HepG2 (cell line): ENCODE results near the gene FLAD1. TPM values are rescaled to one million over a fixed set of nuclear protein-coding genes. Genes with fewer than 3 reads are reported as not detected.

ENCODE experiments used
- MLLT10 ChIP-seq: sonication (generic); formaldehyde crosslinking; IDR thresholded peaks from 2 replicates; pipeline ENCODE4 v1.4.0; 2020; ENCODE audit warnings: missing genetic modification reagents
- MTERF4 ChIP-seq: sonication (generic); formaldehyde crosslinking; IDR thresholded peaks from 2 replicates; pipeline ENCODE4 v1.8.0; 2023; ENCODE audit warnings: mild to moderate bottlenecking, missing genetic modification reagents
- MXD3 ChIP-seq: IDR thresholded peaks from 2 replicates; pipeline ENCODE4 v1.6.1; 2016; ENCODE audit warnings: mild to moderate bottlenecking, missing biosample characterization, missing genetic modification reagents
- NCOA1 ChIP-seq: sonication (generic); formaldehyde crosslinking; IDR thresholded peaks from 2 replicates; pipeline ENCODE4 v1.9.0; 2021; ENCODE audit warnings: missing genetic modification reagents
- NR2F2 ChIP-seq: IDR thresholded peaks from 2 replicates; pipeline ENCODE4 v1.6.1; 2012; ENCODE audit warnings: low read depth, inconsistent platforms, borderline replicate concordance
- RARA ChIP-seq: IDR thresholded peaks from 2 replicates; pipeline ENCODE4 v1.6.1; 2016; ENCODE audit warnings: missing genetic modification reagents, missing compliant biosample characterization
- REXO4 ChIP-seq: sonication (generic); formaldehyde crosslinking; IDR thresholded peaks from 2 replicates; pipeline ENCODE4 v1.8.0; 2022; ENCODE audit warnings: missing genetic modification reagents, mild to moderate bottlenecking, borderline replicate concordance
- SAP130 ChIP-seq: IDR thresholded peaks from 2 replicates; pipeline ENCODE4 v1.6.1; 2016; ENCODE audit warnings: low read depth
- SRSF4 ChIP-seq: fragments of 200-400 bp; formaldehyde crosslinking; IDR thresholded peaks from one replicate; pipeline ENCODE4 v1.6.1; 2018; ENCODE audit warnings: mild to moderate bottlenecking, low read depth, low read length, moderate library complexity; ENCODE audit not compliant: poor library complexity, severe bottlenecking
- TBX2 ChIP-seq: sonication (generic); formaldehyde crosslinking; IDR thresholded peaks from 2 replicates; pipeline ENCODE4 v1.5.0; 2020; ENCODE audit warnings: missing genetic modification reagents, mild to moderate bottlenecking, borderline replicate concordance
- XBP1 ChIP-seq: sonication (generic); formaldehyde crosslinking; IDR thresholded peaks from 2 replicates; pipeline ENCODE4 v1.5.0; 2020; ENCODE audit warnings: missing genetic modification reagents
- ZNF225 ChIP-seq: sonication (generic); formaldehyde crosslinking; IDR thresholded peaks from 2 replicates; pipeline ENCODE4 v1.4.0; 2020; ENCODE audit warnings: mild to moderate bottlenecking, missing genetic modification reagents
- ZNF318 ChIP-seq: sonication (generic); formaldehyde crosslinking; IDR thresholded peaks from 2 replicates; pipeline ENCODE4 v1.4.0; 2020; ENCODE audit warnings: mild to moderate bottlenecking, missing genetic modification reagents
- ZNF337 ChIP-seq: sonication (generic); formaldehyde crosslinking; IDR thresholded peaks from 2 replicates; pipeline ENCODE4 v1.5.1; 2020; ENCODE audit warnings: missing genetic modification reagents, low read depth, mild to moderate bottlenecking, borderline replicate concordance
- ZNF33B ChIP-seq: sonication (generic); formaldehyde crosslinking; IDR thresholded peaks from 2 replicates; pipeline ENCODE4 v1.5.1; 2020; ENCODE audit warnings: mild to moderate bottlenecking, missing genetic modification reagents
- ZNF460 ChIP-seq: sonication (generic); formaldehyde crosslinking; IDR thresholded peaks from 2 replicates; pipeline ENCODE4 v1.5.1; 2020; ENCODE audit warnings: missing genetic modification reagents, mild to moderate bottlenecking, borderline replicate concordance
- ZNF510 ChIP-seq: sonication (generic); formaldehyde crosslinking; IDR thresholded peaks from 2 replicates; pipeline ENCODE4 v1.4.0; 2020; ENCODE audit warnings: low read depth, mild to moderate bottlenecking, missing genetic modification reagents
- ZNF569 ChIP-seq: sonication (generic); formaldehyde crosslinking; IDR thresholded peaks from 2 replicates; pipeline ENCODE4 v1.5.0; 2020; ENCODE audit warnings: mild to moderate bottlenecking, missing genetic modification reagents, moderate library complexity, borderline replicate concordance
- polyA plus RNA-seq, 8 experiments: library from polyadenylated mRNA; depleted of rRNA in 3 of 8; stranded (reverse) in 7 of 8; unstranded in 1 of 8; fragments of >200 nt; fragmentation: Illumina TruSeq in 4 of 8; extraction: Trizol in 4 of 8; gene quantifications; 2 replicates each; pipeline versions ENCODE4 v1.2.1 to v1.2.3, GENCODE V29; 2011 to 2016; ENCODE audit warnings: low read depth in 4 of 8, missing spikeins in 1 of 8, mixed read lengths in 1 of 8; ENCODE audit not compliant: insufficient read depth in 1 of 8
- total RNA-seq, 5 experiments: library from RNA; depleted of rRNA; stranded (reverse); fragments of >200 nt; fragmentation: Illumina TruSeq; extraction: Trizol; gene quantifications; 2 replicates each; pipeline ENCODE4 v1.2.3, GENCODE V29; 2016; ENCODE audit warnings: low read depth in 1 of 5
- TF ChIP-seq, protein P1 (sequence below): sonication (generic); formaldehyde crosslinking; IDR thresholded peaks from 2 replicates; pipeline ENCODE4 v1.8.0; 2022; ENCODE audit warnings: mild to moderate bottlenecking, missing genetic modification reagents

Gene FLAD1
- total and polyA plus RNA-seq, 2 of the 13 experiments (the other 11 are each of a cell fraction or from before 2014, with no cell fraction given): 25.9 to 32.8 TPM

GRCh38 chr1:154944401-154945159 is 38.6 kb upstream of the FLAD1 start (continued):
- TF ChIP-seq ZNF318 (CRISPR knock-in tag): no peak
- no peak for TF ChIP-seq MLLT10 (CRISPR knock-in tag)
- TF ChIP-seq MXD3 (CRISPR knock-in tag): no peak
- no peak for TF ChIP-seq REXO4
- peak; percentile 95 for TF ChIP-seq NCOA1 (CRISPR knock-in tag)
- peak; percentile 90 for TF ChIP-seq RARA (CRISPR knock-in tag)
- no peak for TF ChIP-seq ZNF569 (CRISPR knock-in tag)
- TF ChIP-seq ZNF510 (CRISPR knock-in tag): no peak
- TF ChIP-seq TBX2 (CRISPR knock-in tag): peak; percentile 93
- TF ChIP-seq ZNF460: no peak; the same call in 1 of the 2 replicates
- peak; percentile 87 for TF ChIP-seq SAP130 (CRISPR knock-in tag)
- TF ChIP-seq MTERF4 (CRISPR knock-in tag): no peak; the same call in 1 of the 2 replicates
- no peak for TF ChIP-seq XBP1 (CRISPR knock-in tag)
- 0 out of 2 replicates have a peak, but pooled peaks have one; percentile 48 for TF ChIP-seq ZNF337 (CRISPR knock-in tag)
- TF ChIP-seq ZNF33B: 0 out of 2 replicates have a peak, but pooled peaks have one; percentile 68
- TF ChIP-seq SRSF4: no peak
- TF ChIP-seq ZNF225 (CRISPR knock-in tag): no peak
- TF ChIP-seq NR2F2: 0 out of 2 replicates have a peak, but pooled peaks have one; percentile 60
- TF ChIP-seq, protein P1, sequence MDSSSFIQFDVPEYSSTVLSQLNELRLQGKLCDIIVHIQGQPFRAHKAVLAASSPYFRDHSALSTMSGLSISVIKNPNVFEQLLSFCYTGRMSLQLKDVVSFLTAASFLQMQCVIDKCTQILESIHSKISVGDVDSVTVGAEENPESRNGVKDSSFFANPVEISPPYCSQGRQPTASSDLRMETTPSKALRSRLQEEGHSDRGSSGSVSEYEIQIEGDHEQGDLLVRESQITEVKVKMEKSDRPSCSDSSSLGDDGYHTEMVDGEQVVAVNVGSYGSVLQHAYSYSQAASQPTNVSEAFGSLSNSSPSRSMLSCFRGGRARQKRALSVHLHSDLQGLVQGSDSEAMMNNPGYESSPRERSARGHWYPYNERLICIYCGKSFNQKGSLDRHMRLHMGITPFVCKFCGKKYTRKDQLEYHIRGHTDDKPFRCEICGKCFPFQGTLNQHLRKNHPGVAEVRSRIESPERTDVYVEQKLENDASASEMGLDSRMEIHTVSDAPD (CRISPR knock-in tag): peak; percentile 89
